ENCODE data around the gene USP15. TPM values are rescaled to one million over a fixed set of nuclear protein-coding genes. Genes with fewer than 3 reads are reported as not detected.
A peak's percentile ranks its signal among the peaks of the same experiment; 100 is the strongest.

USP15 gene
- total RNA-seq, 1 donor from 2014 or later, result 112 TPM

GRCh38 chr12:62278022-62278421, 17.8 kb downstream of the USP15 start:
- H3K9me3 Mint-ChIP-seq, result peaks cover 4% of the 10 kb centered on the region
- H3K36me3 Mint-ChIP-seq (ENCODE audit: low read depth), result peaks cover 32% of the 10 kb centered on the region
- no peaks in the 10 kb centered on the region for H3K27me3 Mint-ChIP-seq
- peaks cover 63% of the 10 kb centered on the region for H3K4me1 Mint-ChIP-seq
- H3K4me3 Mint-ChIP-seq, result no peak overlapping the region
- DNase-seq, result no peak
- no peak overlapping the region for H3K27ac Mint-ChIP-seq
- intact Hi-C loops (cut with micrococcal nuclease), result no loop called here

GRCh38 chr12:62279058-62279457, 18.9 kb downstream of the USP15 start:
- Mint-ChIP-seq H3K4me1 (peaks cover 58% of the 10 kb centered on the region), H3K36me3 (ENCODE audit: low read depth) (peaks cover 36% of the 10 kb centered on the region), H3K27ac (no peak overlapping the region), H3K9me3 (peaks cover 4% of the 10 kb centered on the region), H3K27me3 (no peaks in the 10 kb centered on the region), H3K4me3 (no peak overlapping the region)
- no peak for DNase-seq
- intact Hi-C loops (cut with micrococcal nuclease), result no loop called here

- Mint-ChIP-seq H3K27ac (no peak overlapping the region), H3K4me3 (no peak overlapping the region), H3K4me1 (peaks cover 52% of the 10 kb centered on the region), H3K9me3 (peaks cover 4% of the 10 kb centered on the region), H3K27me3 (no peaks in the 10 kb centered on the region), H3K36me3 (ENCODE audit: low read depth) (peaks cover 40% of the 10 kb centered on the region)
- intact Hi-C loops (cut with micrococcal nuclease), result no loop called here
- no peak for DNase-seq
These were observed 19.8 kb downstream of the USP15 start for GRCh38 chr12:62279961-62280360.

- no peaks in the 10 kb centered on the region for H3K27me3 Mint-ChIP-seq
- peaks cover 8% of the 10 kb centered on the region for H3K9me3 Mint-ChIP-seq
- H3K27ac Mint-ChIP-seq, result no peak overlapping the region
- intact Hi-C loops (cut with micrococcal nuclease), result no loop called here
- peaks cover 53% of the 10 kb centered on the region for H3K4me1 Mint-ChIP-seq
- H3K4me3 Mint-ChIP-seq, result no peak overlapping the region
- H3K36me3 Mint-ChIP-seq (ENCODE audit: low read depth), result peaks cover 52% of the 10 kb centered on the region
- DNase-seq, result no peak
These were observed 22.0 kb downstream of the USP15 start for GRCh38 chr12:62282057-62282774.

- Mint-ChIP-seq H3K4me3 (no peak overlapping the region), H3K36me3 (ENCODE audit: low read depth) (peaks cover 62% of the 10 kb centered on the region), H3K9me3 (peaks cover 17% of the 10 kb centered on the region), H3K27me3 (no peaks in the 10 kb centered on the region), H3K4me1 (peaks cover 68% of the 10 kb centered on the region), H3K27ac (peak overlapping the region; percentile 11)
- no peak for DNase-seq
- intact Hi-C loops (cut with micrococcal nuclease), result no loop called here
These were observed 24.5 kb downstream of the USP15 start for GRCh38 chr12:62284749-62285148.

GRCh38 chr12:62285284-62285683, 25.1 kb downstream of the USP15 start:
- Mint-ChIP-seq H3K36me3 (ENCODE audit: low read depth) (peaks cover 62% of the 10 kb centered on the region), H3K27me3 (no peaks in the 10 kb centered on the region), H3K27ac (peak overlapping the region; percentile 21), H3K4me3 (no peak overlapping the region), H3K9me3 (peaks cover 19% of the 10 kb centered on the region), H3K4me1 (peaks cover 69% of the 10 kb centered on the region)
- intact Hi-C loops (cut with micrococcal nuclease), result no loop called here
- DNase-seq, result no peak

GRCh38 chr12:62288328-62288727, 28.1 kb downstream of the USP15 start:
- Mint-ChIP-seq H3K4me1 (peaks cover 68% of the 10 kb centered on the region), H3K9me3 (peaks cover 27% of the 10 kb centered on the region), H3K4me3 (no peak overlapping the region), H3K36me3 (ENCODE audit: low read depth) (peaks cover 73% of the 10 kb centered on the region), H3K27me3 (no peaks in the 10 kb centered on the region), H3K27ac (no peak overlapping the region)
- intact Hi-C loops (cut with micrococcal nuclease), result no loop called here
- no peak for DNase-seq

GRCh38 chr12:62290846-62291245, 30.6 kb downstream of the USP15 start:
- H3K9me3 Mint-ChIP-seq, result peaks cover 23% of the 10 kb centered on the region
- peak overlapping the region; percentile 60 for H3K27ac Mint-ChIP-seq
- H3K4me3 Mint-ChIP-seq, result peak overlapping the region; percentile 25
- H3K4me1 Mint-ChIP-seq, result peaks cover 71% of the 10 kb centered on the region
- peaks cover 72% of the 10 kb centered on the region for H3K36me3 Mint-ChIP-seq (ENCODE audit: low read depth)
- no peaks in the 10 kb centered on the region for H3K27me3 Mint-ChIP-seq
- intact Hi-C loops (cut with micrococcal nuclease), result loop anchor here (5.0 kb wide), 1 partner anchor 34 kb away; no protein-coding TSS in a partner anchor
- DNase-seq, result no peak

- H3K4me3 Mint-ChIP-seq, result peak overlapping the region; percentile 42
- H3K27me3 Mint-ChIP-seq, result no peaks in the 10 kb centered on the region
- DNase-seq, result no peak
- H3K27ac Mint-ChIP-seq, result peak overlapping the region; percentile 79
- intact Hi-C loops (cut with micrococcal nuclease), result loop anchor here (5.0 kb wide), 1 partner anchor 35 kb away; no protein-coding TSS in a partner anchor
- peaks cover 74% of the 10 kb centered on the region for H3K36me3 Mint-ChIP-seq (ENCODE audit: low read depth)
- H3K9me3 Mint-ChIP-seq, result peaks cover 26% of the 10 kb centered on the region
- peaks cover 74% of the 10 kb centered on the region for H3K4me1 Mint-ChIP-seq
These were observed 31.9 kb downstream of the USP15 start for GRCh38 chr12:62291864-62292760.

- peak overlapping the region; percentile 72 for H3K27ac Mint-ChIP-seq
- H3K9me3 Mint-ChIP-seq, result peaks cover 30% of the 10 kb centered on the region
- H3K4me1 Mint-ChIP-seq, result peaks cover 70% of the 10 kb centered on the region
- no peak overlapping the region for H3K4me3 Mint-ChIP-seq
- no peak for DNase-seq
- peaks cover 75% of the 10 kb centered on the region for H3K36me3 Mint-ChIP-seq (ENCODE audit: low read depth)
- H3K27me3 Mint-ChIP-seq, result no peaks in the 10 kb centered on the region
- intact Hi-C loops (cut with micrococcal nuclease), result loop anchor here (5.0 kb wide), 1 partner anchor 36 kb away; no protein-coding TSS in a partner anchor
These were observed 32.6 kb downstream of the USP15 start for GRCh38 chr12:62292761-62293344.

GRCh38 chr12:62294378-62294777, 34.2 kb downstream of the USP15 start:
- Mint-ChIP-seq H3K27me3 (no peaks in the 10 kb centered on the region), H3K9me3 (peaks cover 25% of the 10 kb centered on the region), H3K27ac (no peak overlapping the region), H3K36me3 (ENCODE audit: low read depth) (peaks cover 74% of the 10 kb centered on the region), H3K4me1 (peaks cover 61% of the 10 kb centered on the region), H3K4me3 (no peak overlapping the region)
- no peak for DNase-seq
- intact Hi-C loops (cut with micrococcal nuclease), result loop anchor here (5.0 kb wide), 1 partner anchor 37 kb away; no protein-coding TSS in a partner anchor

GRCh38 chr12:62296001-62296400, 35.8 kb downstream of the USP15 start:
- intact Hi-C loops (cut with micrococcal nuclease), result no loop called here
- peaks cover 72% of the 10 kb centered on the region for H3K36me3 Mint-ChIP-seq (ENCODE audit: low read depth)
- H3K4me3 Mint-ChIP-seq, result no peak overlapping the region
- peak overlapping the region; percentile 38 for H3K27ac Mint-ChIP-seq
- peaks cover 13% of the 10 kb centered on the region for H3K9me3 Mint-ChIP-seq
- H3K27me3 Mint-ChIP-seq, result no peaks in the 10 kb centered on the region
- no peak for DNase-seq
- peaks cover 57% of the 10 kb centered on the region for H3K4me1 Mint-ChIP-seq

- Mint-ChIP-seq H3K27ac (peak overlapping the region; percentile 68), H3K4me1 (peaks cover 56% of the 10 kb centered on the region), H3K4me3 (no peak overlapping the region), H3K9me3 (peaks cover 14% of the 10 kb centered on the region), H3K27me3 (no peaks in the 10 kb centered on the region), H3K36me3 (ENCODE audit: low read depth) (peaks cover 75% of the 10 kb centered on the region)
- intact Hi-C loops (cut with micrococcal nuclease), result no loop called here
- no peak for DNase-seq
These were observed 37.1 kb downstream of the USP15 start for GRCh38 chr12:62297321-62297720.

All from activated CD4-positive, alpha-beta T cell treated with anti-CD3 and anti-CD28 coated beads, Interleukin-2, amount 10 ng/mL, durations not matched to agents 24 days and 14 days (primary cell).